NB4 (cell line): ENCODE data around the gene CETP.

Experiments
- MAX ChIP-seq: IDR thresholded peaks from 2 replicates; pipeline ENCODE4 v1.6.1; 2011; ENCODE audit warnings: low read depth, low read length
- MYC ChIP-seq: IDR thresholded peaks from 2 replicates; pipeline ENCODE4 v1.6.1; 2011; ENCODE audit warnings: low read depth, low read length
- POLR2A ChIP-seq: IDR thresholded peaks from 2 replicates; pipeline ENCODE4 v1.6.1; 2011; ENCODE audit warnings: mild to moderate bottlenecking; ENCODE audit not compliant: insufficient read length; ENCODE audit errors: extremely low read depth
- TF ChIP-seq, protein P1 (sequence below): IDR thresholded peaks from one replicate; pipeline ENCODE4 v1.5.1; 2012; ENCODE audit warnings: low read depth, low read length

DNA sequence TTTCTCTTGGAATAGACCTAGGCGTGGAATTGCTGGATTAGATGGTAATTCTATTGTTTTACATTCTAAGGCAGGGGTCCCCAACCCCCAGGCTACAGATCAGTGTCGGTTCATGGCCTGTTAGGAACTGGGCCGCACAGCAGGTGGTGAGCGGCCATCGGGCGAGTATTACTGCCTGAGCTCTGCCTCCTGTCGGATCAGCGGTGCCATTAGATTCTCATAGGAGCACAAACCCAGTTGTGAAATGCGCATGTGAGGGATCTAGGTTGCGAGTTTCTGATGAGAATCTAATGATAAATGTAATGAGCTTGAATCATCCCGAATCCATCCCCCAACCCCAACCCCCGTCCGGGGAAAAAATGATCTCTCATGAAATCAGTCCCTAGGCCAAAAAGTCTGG is 50.6 kb downstream of the CETP start:
- TF ChIP-seq, protein P1, sequence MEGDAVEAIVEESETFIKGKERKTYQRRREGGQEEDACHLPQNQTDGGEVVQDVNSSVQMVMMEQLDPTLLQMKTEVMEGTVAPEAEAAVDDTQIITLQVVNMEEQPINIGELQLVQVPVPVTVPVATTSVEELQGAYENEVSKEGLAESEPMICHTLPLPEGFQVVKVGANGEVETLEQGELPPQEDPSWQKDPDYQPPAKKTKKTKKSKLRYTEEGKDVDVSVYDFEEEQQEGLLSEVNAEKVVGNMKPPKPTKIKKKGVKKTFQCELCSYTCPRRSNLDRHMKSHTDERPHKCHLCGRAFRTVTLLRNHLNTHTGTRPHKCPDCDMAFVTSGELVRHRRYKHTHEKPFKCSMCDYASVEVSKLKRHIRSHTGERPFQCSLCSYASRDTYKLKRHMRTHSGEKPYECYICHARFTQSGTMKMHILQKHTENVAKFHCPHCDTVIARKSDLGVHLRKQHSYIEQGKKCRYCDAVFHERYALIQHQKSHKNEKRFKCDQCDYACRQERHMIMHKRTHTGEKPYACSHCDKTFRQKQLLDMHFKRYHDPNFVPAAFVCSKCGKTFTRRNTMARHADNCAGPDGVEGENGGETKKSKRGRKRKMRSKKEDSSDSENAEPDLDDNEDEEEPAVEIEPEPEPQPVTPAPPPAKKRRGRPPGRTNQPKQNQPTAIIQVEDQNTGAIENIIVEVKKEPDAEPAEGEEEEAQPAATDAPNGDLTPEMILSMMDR = no peak
- TF ChIP-seq POLR2A (no peak), MAX (no peak), MYC (no peak)
